GM18873 (cell line): ENCODE results near the gene RBMS3.
"Not testable (repeated sequence)": the region's sequence is repeated elsewhere in the genome, so short reads cannot be mapped to it uniquely, and the experiment has no call there.

ENCODE experiments used
- ATAC-seq: cut with Tn5 transposase; IDR thresholded peaks from one replicate; pipeline ENCODE4 v1.9.1; 2021; ENCODE audit warnings: mild to moderate bottlenecking, moderate library complexity, moderate number of reproducible peaks; ENCODE audit not compliant: unreplicated experiment, low FRiP score

Gene RBMS3

DNA sequence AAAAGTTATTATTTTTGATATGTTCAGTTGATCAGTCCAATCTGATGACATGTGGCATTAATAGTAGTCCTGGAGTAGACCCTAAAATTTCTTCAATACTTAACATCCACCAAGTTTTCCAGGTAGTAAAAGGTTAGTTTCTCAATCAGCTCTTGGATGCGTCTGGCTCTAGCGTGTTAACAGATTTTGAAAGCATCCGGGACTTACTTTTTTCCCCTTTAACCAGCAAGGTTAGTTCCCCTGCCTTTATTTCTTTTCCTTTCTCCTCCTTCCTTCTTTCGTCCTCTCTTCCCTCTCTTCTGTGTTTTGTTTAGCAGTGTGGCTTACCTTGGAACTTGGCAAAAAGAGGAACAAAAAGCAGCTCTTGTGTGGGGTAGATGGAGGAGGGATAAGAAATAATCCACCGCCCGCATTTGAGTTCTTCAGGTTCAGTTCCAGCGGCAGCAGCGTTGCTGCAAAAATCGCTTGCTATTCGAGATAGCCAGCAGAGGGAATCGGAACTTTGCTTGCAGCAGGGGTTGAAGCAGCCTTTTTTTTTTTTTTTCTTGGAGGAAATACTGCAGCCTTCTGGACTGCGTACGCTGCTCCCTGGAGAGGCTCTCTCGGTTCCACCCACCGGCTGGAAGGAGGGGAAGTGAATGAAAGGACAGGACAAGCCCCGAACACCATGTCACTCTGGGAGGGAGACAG, at the start of gene RBMS3:
Gene RBMS3 (plus strand): TSS at position 668 of the 690 bp plus-strand sequence.
- no peak for ATAC-seq

DNA sequence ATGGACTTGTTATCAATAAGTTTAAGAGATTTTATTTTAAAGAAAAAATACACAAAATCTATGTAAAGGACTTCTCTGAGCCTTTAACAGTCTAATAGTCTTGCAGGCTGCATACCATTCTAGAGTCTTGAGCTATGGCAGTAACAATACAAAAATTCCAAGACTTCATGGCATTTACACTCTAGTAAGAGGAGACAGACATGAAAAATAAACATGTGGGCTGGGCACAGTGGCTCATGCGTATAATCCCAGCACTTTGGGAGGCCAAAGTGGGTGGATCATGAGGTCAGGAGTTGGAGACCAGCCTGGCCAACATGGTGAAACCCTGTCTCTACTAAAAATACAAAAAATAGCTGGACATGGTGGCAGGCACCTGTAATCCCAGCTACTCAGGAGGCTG, 47.7 kb upstream of the RBMS3 start:
- ATAC-seq: not testable (repeated sequence)

DNA sequence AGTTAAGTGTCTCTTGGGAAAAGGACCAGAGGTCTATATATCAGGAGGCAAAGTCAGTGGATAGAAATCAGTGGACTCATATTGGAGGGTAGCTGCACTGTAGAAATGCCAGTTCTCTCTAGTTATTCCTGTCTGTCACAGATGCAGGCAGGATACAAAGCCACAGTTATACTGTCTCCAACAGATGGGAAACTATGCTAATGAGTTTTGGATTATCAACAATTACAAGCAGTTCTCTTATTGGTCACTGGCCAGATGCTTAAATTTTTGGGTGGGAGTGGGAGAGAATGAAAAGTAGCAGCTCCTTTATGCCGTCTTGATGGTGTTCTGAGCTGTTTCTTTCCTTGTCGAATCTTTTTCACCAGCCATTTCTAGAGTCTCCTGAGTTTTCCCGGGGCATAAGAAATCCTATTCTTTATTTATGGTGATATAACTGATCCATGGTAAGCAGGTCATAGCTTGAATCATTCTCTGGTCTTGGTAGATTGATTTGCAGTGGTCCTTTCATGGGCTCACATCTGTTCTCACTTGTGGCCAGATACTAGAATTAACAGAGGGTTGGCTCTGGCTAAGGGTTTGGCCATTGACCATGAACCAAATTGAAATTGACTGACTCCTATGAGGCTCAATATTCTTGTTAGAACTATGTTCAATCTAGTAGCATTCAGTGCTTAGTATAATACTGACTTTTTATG, 44.6 kb upstream of the RBMS3 start:
- no peak for ATAC-seq

DNA sequence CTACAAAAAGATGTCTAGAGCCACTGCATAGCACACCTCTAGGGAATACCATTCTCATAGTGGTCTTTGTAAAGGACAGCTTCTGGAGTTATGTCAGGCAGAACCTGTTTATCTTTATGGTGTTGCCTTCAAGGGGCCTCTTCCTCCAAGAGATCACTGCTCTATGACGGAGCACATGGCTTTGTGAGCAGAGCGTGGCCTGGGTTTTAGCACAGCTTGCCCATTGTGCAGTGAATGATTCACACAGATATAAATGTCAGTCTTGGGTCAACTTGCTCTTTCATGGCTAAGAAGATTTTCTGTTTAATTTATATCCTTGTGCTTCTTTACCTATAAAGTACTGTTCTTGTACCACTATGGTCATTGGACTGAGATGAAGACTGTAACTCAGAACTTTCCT, 41.5 kb upstream of the RBMS3 start:
- ATAC-seq: no peak

DNA sequence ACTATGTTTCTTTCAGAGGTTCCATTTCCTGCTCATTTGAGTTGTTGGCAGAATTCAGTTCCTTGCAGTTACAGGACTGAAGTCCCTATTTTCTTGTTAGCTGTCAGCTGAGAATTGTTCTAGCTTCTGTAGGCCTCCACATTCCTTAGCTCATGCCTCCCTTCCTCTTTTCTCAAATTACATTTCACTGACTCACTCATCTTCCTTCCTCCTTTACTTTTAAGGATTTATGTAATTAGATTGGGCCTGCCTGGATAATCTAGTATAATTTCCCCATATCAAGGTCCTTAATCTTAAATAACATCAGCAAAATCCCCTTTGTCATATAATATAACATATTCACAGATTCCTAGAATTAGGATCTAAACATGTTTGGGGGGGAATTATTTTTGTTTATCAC, 40.6 kb upstream of the RBMS3 start:
- ATAC-seq: no peak

DNA sequence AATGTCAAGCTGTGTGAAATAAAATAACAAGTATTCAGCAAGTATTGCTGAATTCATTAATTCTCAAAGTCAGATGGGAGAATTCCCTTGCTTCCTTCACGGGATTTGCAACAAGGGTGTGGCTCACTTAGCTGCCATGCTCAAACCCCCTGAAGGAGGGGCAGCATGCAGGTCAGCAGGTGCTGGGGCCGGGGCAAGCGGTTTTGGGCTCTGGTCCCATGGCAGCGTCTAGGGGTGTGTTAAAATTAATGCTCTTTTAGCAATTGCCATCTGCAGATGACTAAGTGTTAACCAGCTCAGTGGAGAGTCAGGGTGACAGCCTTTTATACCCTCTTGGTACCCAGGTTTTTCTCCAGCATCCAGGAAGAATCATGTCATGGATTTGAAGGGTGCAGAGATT, 40.0 kb upstream of the RBMS3 start:
- no peak for ATAC-seq

DNA sequence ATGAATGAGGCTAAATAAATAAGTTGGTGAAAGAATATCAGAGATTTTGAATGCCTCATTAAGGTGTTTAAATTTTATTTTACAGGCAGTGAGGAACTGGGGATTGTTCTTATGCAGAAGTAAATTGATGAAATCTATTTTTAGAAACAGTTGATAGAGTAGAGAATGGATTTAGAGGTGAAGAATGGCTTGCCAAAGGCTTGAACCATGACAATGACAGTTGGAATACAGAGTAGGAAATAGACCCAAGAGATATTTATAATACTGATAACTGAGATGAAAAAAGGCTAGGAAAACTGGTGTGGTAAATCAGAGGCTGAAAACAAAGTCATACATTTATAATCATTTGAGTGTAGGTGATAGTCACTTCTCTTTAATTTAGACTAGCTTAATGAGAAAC, 39.0 kb upstream of the RBMS3 start:
- ATAC-seq: no peak

DNA sequence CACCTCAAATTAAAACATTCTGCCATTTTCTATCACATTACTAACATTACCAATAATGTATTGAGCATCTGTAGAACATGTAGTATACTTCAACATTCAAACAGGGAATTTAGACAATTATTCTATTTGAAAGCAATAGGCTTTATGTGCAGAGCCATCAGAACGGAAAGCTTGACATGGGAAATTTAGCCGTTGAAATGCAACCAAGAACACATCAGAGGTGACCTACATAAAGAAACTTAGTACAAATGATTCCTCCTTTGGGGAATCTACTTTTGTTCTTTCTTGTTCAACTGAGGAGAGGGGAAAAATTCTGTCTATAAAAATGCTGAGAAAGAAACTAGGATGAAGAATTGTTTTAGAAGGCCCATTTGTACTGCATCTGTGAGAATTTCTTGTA, 38.6 kb upstream of the RBMS3 start:
- ATAC-seq: no peak

DNA sequence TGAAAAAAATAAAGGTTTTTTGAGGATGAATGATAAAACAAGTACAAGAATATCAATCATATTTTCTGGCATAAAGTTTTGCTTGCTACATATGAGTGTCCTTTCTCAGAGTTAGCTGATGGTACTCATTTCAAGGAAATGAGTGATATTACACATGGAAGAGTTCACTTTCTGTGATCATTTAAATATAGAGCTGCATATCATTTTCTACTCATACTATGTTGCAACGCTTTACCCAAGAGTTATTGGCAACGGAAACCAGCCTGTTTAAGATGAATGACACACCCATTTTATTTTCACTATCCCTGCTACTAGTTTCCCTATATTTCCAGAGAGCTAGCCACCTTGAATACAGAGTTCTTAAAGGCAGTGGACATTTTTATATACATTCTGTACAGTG, 35.4 kb upstream of the RBMS3 start:
- ATAC-seq: no peak

DNA sequence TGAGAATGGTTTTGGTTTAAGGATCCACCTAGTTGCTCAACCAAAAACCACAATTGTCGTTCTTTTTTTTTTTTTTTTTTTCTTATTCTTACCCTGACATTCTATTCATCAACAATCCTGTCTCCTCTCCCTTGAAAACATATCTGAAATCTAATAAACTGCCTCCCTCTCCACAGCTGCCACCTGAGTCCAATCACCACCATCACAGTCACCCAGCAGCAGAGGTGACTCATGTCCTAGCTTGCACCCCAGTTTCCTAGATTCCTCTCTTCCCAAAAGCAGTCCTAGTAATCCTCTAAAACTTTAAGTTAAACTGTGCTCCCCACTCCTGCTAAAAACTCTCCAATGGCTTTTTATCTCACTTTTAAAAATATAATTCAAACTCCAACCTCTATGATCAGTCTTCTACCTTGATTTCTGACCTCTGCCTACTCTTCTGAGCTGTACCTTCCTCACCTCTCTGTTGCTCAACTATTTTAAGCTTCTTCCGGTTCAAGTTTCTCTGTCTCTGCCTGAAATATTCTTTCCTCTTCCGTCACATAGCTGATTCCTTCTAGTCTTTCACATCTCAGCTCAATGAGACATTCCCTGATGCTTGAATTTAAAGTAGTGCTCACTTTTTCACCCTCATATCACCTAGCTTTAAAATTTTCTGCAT, 33.7 kb upstream of the RBMS3 start:
- no peak for ATAC-seq

DNA sequence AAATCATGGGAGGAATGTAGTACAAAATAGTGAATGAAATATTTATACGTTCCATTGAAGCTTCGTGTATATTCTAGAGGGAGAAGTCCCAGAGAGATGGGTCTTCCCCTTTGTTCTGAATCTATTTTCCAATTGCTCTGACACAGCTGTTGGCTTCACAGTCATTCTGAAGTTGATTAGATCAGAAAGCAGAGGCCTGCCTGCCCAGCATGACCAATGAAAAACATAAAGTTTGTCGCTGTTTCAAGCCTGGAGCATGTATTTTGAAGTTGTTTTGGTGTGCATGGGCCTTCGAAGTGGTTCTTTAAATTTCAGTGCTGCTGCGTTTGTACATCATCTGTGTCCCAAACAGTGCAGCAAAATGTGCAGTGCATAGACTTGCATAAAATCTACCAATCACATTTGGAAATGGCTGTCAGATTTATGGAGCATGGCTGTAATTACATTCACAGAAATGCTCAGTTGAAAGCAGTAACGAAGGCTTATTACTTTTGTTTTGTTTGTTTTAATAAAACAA, 31.0 kb upstream of the RBMS3 start:
- ATAC-seq: no peak

DNA sequence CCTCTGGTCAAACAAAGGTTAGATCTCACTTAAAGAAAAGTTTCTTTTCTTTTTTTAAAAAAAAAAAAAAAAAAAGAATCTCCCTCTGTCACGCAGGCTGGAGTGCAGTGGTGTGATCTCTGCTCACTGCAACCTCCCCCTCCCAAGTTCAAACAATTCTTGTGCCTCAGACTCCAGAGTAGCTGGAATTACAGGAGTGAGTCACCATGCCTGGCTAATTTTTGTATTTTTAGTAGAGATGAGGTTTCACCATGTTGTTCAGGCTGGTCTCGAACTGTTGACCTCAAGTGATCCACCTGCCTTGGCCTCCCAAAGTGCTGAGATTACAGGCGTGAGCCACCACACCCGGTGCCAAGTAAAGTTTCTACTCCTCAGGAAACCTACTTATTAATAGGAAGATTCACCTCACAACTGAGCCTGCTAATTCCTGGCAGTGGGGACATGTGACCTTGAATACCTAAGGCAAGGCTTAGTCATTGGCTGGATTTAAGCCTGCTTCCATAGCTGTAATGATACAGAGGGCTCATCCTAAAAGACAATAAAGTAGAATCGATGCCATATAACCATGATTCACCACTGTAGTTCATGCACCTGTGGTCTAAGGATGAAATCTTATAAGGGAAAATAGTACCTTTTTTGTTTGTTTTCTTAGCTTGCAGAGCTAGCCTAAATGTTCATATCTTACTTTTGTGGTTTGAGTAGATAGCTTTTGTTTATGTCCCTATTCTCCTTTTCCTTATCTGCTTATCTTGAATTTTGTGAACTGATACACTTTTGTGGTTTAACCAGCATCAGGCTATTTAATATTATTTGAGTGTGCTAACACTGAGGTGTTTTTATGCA, 24.8 kb upstream of the RBMS3 start:
- no peak for ATAC-seq

DNA sequence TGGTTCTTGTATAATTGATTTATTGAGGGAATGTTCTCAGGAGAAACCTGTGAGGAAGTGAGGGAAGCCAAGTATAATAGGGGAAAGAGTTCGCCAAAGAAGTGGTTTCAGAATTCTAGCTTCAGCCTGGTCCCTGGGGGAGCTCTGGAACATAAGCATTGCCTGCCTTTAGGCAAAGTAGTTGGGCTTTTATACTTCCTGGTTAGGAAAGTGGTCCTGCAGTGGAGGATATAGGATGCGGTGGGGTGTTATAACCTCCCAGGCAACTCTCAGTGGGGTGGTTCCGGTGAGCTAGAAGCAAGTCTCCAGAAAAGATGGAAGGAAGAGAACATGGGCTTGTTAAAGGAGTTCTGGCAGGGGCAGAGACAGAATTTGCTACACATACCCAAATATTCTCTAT, 22.7 kb upstream of the RBMS3 start:
- ATAC-seq: no peak

DNA sequence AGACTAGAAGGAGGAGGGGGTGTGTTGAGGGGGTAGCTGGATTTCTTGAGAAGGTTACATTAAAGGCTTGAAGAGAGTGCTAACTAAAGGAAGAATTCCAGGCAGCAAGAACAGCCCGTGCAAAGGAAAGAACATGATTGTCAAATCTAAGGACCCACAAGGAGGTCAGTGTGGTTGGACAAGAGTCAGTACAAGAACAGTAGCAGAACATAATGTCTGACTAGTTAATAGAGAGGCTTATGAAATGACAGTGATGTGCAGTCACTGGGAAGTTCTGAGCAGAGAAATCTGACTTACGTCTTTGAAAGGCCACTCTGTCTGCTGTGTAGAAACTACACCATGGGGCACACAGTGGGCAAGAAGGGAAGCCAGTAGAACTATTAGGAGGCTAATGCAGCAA, 19.8 kb upstream of the RBMS3 start:
- no peak for ATAC-seq

DNA sequence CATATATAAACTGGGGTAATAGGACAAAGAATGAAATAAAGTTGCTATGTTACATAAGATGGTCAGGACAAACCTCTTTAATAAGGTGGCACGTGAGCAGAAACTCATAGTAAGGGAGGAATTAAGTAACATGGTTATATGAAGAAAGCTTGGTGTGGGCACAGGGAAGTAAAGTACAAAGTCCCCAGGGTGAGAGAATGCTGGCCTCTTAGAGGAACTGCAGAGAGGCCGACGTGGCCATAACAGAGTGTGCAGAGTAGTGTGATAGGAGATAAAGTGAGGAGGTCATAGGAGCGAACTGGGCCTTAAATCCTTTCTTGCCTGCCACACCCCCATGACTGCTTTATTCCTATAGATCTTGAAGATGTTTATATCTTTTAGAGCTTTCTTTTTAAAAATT, 17.4 kb upstream of the RBMS3 start:
- ATAC-seq: no peak

DNA sequence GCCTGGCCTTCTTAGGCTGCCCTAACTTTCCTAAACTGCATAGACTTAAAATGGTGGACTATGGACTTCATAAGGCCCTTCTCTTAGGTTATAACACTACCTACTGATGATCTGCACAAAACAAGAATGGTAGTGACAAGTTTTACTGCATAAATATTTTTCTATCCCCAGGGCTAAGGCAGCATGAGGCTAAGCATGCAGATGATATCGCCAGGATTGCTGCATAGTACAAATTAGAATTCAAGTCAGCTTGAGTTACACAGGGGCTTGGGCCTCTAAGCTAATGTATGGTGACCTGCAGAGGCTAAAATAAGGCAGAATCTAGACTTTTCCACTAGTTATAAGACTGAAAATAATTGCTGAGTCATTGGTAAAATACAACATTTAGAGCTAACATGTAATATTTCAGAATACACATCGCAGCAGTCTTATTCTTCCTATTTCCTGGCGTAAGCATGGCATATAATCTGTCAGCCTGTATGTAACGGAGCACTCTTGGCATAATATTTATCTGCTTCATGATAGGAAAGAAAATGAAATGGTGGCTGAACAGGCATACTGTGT, 15.3 kb upstream of the RBMS3 start:
- ATAC-seq: no peak

DNA sequence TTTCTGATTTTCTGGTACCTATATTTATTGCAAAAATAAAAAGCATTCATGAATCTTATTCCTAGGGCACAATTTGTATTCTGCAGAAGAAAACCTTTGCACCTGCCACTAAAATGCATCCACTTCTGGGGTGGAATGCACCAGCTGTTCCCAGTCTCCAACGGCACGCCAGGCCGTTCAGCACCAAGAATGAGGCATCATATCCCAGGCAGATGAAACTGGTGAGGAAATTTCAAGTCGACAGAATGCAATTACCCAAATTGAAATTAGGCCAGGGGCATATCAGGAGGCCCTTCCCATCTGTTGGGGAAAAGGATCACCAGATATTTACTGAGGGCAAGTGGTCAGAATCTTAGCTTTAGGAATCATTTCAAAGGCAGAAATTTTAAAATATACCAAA, 13.6 kb upstream of the RBMS3 start:
- ATAC-seq: no peak

DNA sequence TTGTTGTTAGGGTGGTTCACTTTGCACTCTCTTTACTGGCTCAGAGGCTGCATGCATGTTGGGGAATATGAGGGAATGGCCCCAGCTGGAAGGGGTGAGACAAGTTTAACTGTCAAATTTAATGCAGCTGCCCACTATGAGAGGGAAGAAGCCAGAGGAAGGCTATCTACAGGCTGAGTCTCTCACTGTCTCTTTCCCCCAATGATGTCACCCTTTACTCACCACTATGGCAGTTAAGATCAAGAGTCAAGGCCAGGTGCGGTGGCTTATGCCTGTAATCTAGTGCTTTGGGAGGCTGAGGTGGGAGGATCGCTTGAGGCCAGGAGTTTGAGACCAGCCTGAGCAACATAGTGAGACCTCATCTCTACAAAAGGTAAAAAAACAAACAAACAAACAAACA, 12.2 kb upstream of the RBMS3 start:
- ATAC-seq: no peak

DNA sequence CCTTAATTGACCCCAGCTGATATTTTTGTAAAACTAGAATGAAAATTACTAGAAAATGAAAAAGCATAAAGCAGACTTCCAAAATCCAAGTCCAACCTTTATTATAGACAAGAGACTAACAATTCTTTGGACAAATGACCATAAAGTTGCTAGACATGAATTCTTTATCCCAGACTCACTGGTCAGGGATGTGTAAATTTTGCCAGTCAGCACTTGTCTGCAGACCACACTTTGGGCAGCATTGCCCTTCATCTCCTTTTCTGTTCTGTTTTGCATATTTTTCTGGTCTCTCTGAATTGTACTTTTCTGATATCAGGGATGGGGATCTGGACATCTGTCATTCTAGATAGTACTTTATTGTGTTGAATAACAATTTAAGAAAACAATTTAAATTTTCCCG, 10.1 kb upstream of the RBMS3 start:
- no peak for ATAC-seq

DNA sequence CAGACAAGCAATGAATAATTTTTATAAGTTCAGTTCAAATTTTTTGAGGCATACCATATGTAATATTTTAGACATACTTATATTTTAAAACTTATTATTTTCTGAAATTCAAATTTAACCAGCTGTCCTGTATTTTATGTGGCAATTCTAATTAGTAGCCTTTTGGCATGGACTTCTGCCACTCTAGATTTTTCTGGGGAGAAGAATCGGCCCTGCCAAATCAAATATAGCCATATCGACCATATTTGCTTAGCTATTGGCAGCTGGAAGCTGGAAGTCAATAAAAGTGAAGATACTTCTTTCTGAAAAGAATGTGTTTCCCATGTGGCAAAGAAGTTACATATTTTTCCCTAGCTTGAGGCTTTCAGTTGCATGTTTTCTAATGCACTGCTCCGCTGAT, 9.4 kb upstream of the RBMS3 start:
- ATAC-seq: no peak
